ENCODE data around the gene PIGU. TPM values are rescaled to one million over a fixed set of nuclear protein-coding genes. Genes with fewer than 3 reads are reported as not detected.

Gene PIGU
- total and polyA plus RNA-seq, 7 donors: 6.6 to 26.8 (median 11.1) TPM

GRCh38 chr20:34557936-34558319 lies 119.0 kb downstream of the PIGU start:
- Histone ChIP-seq H3K4me3 (peak overlapping the region; percentile 70 to 94 (median 86)), H3K4me1 (peaks cover 0 to 22% (median 12%) of the 10 kb centered on the region in 4 donors), H3K36me3 (no peaks in the 10 kb centered on the region), H3K27ac (peak overlapping the region; percentile 93 to 98 (median 96)), H3K9me3 (no peaks in the 10 kb centered on the region), H3K27me3 (no peaks in the 10 kb centered on the region)
- no peak for DNase-seq
- intact Hi-C loops (cut with DNase I): loop anchor here (2.0 kb wide), 2 partner anchors 31 to 41 kb away; partner anchors contain the start of gene DYNLRB1
- TF ChIP-seq POLR2AphosphoS5 (IDR thresholded peaks at IDR 0.05) (no peak), CTCF (IDR thresholded peaks at IDR 0.05) (no peak), EP300 (IDR thresholded peaks at IDR 0.05) (no peak), POLR2A (IDR thresholded peaks at IDR 0.05) (no peak)
- WGBS, 2 donors: 34 to 36% methylated on average over 11 of the region's 11 CpGs

- Histone ChIP-seq H3K4me3 (no peak overlapping the region), H3K9me3 (no peaks in the 10 kb centered on the region), H3K36me3 (no peaks in the 10 kb centered on the region), H3K27me3 (no peaks in the 10 kb centered on the region), H3K27ac (peak overlapping the region in 2 of 4 donors; percentile 27 to 29), H3K4me1 (peaks cover 0 to 12% (median 6%) of the 10 kb centered on the region in 4 donors)
- no peak for DNase-seq
- 13 to 54% methylated on average over 4 of the region's 4 CpGs for WGBS, 2 donors
- TF ChIP-seq POLR2A (IDR thresholded peaks at IDR 0.05) (no peak), CTCF (IDR thresholded peaks at IDR 0.05) (no peak), POLR2AphosphoS5 (IDR thresholded peaks at IDR 0.05) (no peak), EP300 (IDR thresholded peaks at IDR 0.05) (no peak)
- intact Hi-C loops (cut with DNase I): no loop called here
Measured at GRCh38 chr20:34553366-34553867, 123.5 kb downstream of the PIGU start.

GRCh38 chr20:34552569-34552968 lies 124.3 kb downstream of the PIGU start:
- WGBS, 2 donors: 95 to 97% methylated on average over 6 of the region's 6 CpGs
- Histone ChIP-seq H3K27me3 (no peaks in the 10 kb centered on the region), H3K9me3 (no peaks in the 10 kb centered on the region), H3K36me3 (no peaks in the 10 kb centered on the region), H3K4me1 (peaks cover 0 to 7% (median under 1%) of the 10 kb centered on the region in 4 donors), H3K27ac (no peak overlapping the region), H3K4me3 (no peak overlapping the region)
- no peak for TF ChIP-seq POLR2A (IDR thresholded peaks at IDR 0.05)
- TF ChIP-seq POLR2AphosphoS5 (IDR thresholded peaks at IDR 0.05): no peak
- no peak for TF ChIP-seq EP300 (IDR thresholded peaks at IDR 0.05)
- no peak for TF ChIP-seq CTCF (IDR thresholded peaks at IDR 0.05)
- DNase-seq: no peak
- intact Hi-C loops (cut with DNase I): no loop called here

GRCh38 chr20:34549929-34550305 lies 127.0 kb downstream of the PIGU start:
- DNase-seq: no peak
- Histone ChIP-seq H3K36me3 (no peaks in the 10 kb centered on the region), H3K9me3 (no peaks in the 10 kb centered on the region), H3K27me3 (no peaks in the 10 kb centered on the region), H3K4me3 (no peak overlapping the region), H3K4me1 (peaks cover 0 to 5% (median 0%) of the 10 kb centered on the region in 4 donors), H3K27ac (no peak overlapping the region)
- intact Hi-C loops (cut with DNase I): no loop called here
- no peak for TF ChIP-seq EP300 (IDR thresholded peaks at IDR 0.05)
- no peak for TF ChIP-seq POLR2AphosphoS5 (IDR thresholded peaks at IDR 0.05)
- no peak for TF ChIP-seq POLR2A (IDR thresholded peaks at IDR 0.05)
- TF ChIP-seq CTCF (IDR thresholded peaks at IDR 0.05): no peak
- WGBS, 2 donors: 88 to 91% methylated on average over 13 of the region's 13 CpGs
